Measurements from ENCODE around the gene EI24. TPM values are rescaled to one million over a fixed set of nuclear protein-coding genes. Genes with fewer than 3 reads are reported as not detected.

The EI24 gene
- total and polyA plus RNA-seq, 2 of the 4 experiments (the other 2 are of a cell fraction): 89.7 to 95.9 TPM

GRCh38 chr11:125554038-125554437 is 15.2 kb upstream of the EI24 start:
- H3K23ac ChIP-seq (ENCODE audit: low read depth, low read length): no peak overlapping the region
- in situ Hi-C loops (cut with MboI; ENCODE audit: low sequenced_read_pairs): no loop called here

More at GRCh38 chr11:125554038-125554437, 15.2 kb upstream of the EI24 start:
- POLR2A ChIA-PET (ENCODE audit: unreplicated experiment): no interaction called here
- Histone ChIP-seq H4K20me1 (ENCODE audit: insufficient read depth, low read length) (no peaks in the 10 kb centered on the region), H3K4ac (ENCODE audit: low read depth, low read length) (no peak overlapping the region), H2BK15ac (ENCODE audit: low read depth, low read length) (no peak overlapping the region), H2AFZ (replicated peaks; ENCODE audit: low read length, poor library complexity) (no peak overlapping the region), H3K9ac (ENCODE audit: low read depth, low read length) (no peak overlapping the region), H3K27ac (ENCODE audit: insufficient read depth, low read length) (no peak overlapping the region), H2BK120ac (ENCODE audit: low read depth, low read length) (no peak overlapping the region), H3K27me3 (ENCODE audit: control insufficient read depth, insufficient read depth, low read length) (no peaks in the 10 kb centered on the region), H3K4me1 (ENCODE audit: control insufficient read depth, insufficient read depth, low read length) (no peaks in the 10 kb centered on the region), H2AK9ac (replicated peaks; ENCODE audit: low read depth, low read length, poor library complexity) (no peak overlapping the region), H2AK5ac (ENCODE audit: low read depth, low read length) (no peak overlapping the region), H2BK5ac (ENCODE audit: low read depth, low read length, poor library complexity, severe bottlenecking) (no peak overlapping the region), H3K18ac (ENCODE audit: low read depth, low read length) (no peak overlapping the region), H3K9me1 (ENCODE audit: insufficient read depth, low read length) (no peaks in the 10 kb centered on the region), H3K14ac (replicated peaks; ENCODE audit: low read depth, low read length) (no peak overlapping the region), H4K8ac (ENCODE audit: low read depth in 2 of 2, low read length in 2 of 2) (no peak overlapping the region), H3K56ac (ENCODE audit: extremely low read depth, insufficient read depth, low read length) (no peak overlapping the region), H3K9me3 (ENCODE audit: control insufficient read depth, insufficient read depth, low read length) (peaks cover 17% of the 10 kb centered on the region), H3K4me3 (ENCODE audit: insufficient read depth, low read depth, low read length) (no peak overlapping the region), H3K79me1 (ENCODE audit: low read depth in 1 of 2, low read length in 2 of 2) (no peaks in the 10 kb centered on the region), H4K5ac (ENCODE audit: low read depth, low read length) (no peak overlapping the region), H4K91ac (ENCODE audit: insufficient read depth, low read depth, low read length) (no peak overlapping the region), H3K36me3 (ENCODE audit: control insufficient read depth, insufficient read depth, low read length) (no peaks in the 10 kb centered on the region), H3K4me2 (ENCODE audit: low read depth, low read length) (no peak overlapping the region), H2BK20ac (ENCODE audit: low read depth, low read length) (no peak overlapping the region)
- TF ChIP-seq ELK1 (IDR thresholded peaks at IDR 0.05; ENCODE audit: borderline replicate concordance, low read depth, low read length) (no peak), USF2 (IDR thresholded peaks at IDR 0.05; ENCODE audit: low read depth, low read length) (no peak), BHLHE40 (IDR thresholded peaks at IDR 0.05; ENCODE audit: low read depth, low read length) (no peak), RCOR1 (IDR thresholded peaks at IDR 0.05; ENCODE audit: insufficient replicate concordance, low read length) (no peak), NFE2L2 (IDR thresholded peaks at IDR 0.05; ENCODE audit: low read depth, low read length) (no peak), POLR2A (IDR thresholded peaks at IDR 0.05; ENCODE audit: low read depth, low read length) (no peak), FOS (IDR thresholded peaks at IDR 0.05; ENCODE audit: low read depth, low read length) (no peak), CEBPB (IDR thresholded peaks at IDR 0.05; ENCODE audit: low read depth, low read length) (no peak), MAFK (IDR thresholded peaks at IDR 0.05; ENCODE audit: low read depth, low read length) (no peak), MXI1 (IDR thresholded peaks at IDR 0.05; ENCODE audit: borderline replicate concordance, low read depth, low read length) (no peak), SMC3 (IDR thresholded peaks at IDR 0.05; ENCODE audit: low read depth, low read length) (no peak), MAZ (IDR thresholded peaks at IDR 0.05; ENCODE audit: borderline replicate concordance, low read depth, low read length) (no peak), RFX5 (IDR thresholded peaks at IDR 0.05; ENCODE audit: low read depth, low read length) (no peak), RAD21 (IDR thresholded peaks at IDR 0.05; ENCODE audit: low read length) (no peak), CTCF (conservative IDR thresholded peaks at IDR 0.05; ENCODE audit: low read depth, low read length) (no peak), CHD1 (IDR thresholded peaks at IDR 0.05; ENCODE audit: low read depth, low read length) (no peak)
- dilution Hi-C loops (cut with HindIII; ENCODE audit: low sequenced_read_pairs, unreplicated experiment): no loop called here
- CTCF ChIA-PET: no interaction called here
- WGBS, 2 experiments (ENCODE audit: extremely low coverage in 2 of 2, insufficient read length in 1 of 2): no CpG with 5 or more reads among the region's 3 CpGs
- ATAC-seq (ENCODE audit: low read depth): no peak
- no TSS peak for BruUV-seq (replicated peaks)
- intact Hi-C loops (cut with micrococcal nuclease): no loop called here
- no peak for DNase-seq

Measured in IMR-90 (cell line).